ENCODE measurements around the gene CEACAM3.
A peak's percentile ranks its signal among the peaks of the same experiment; 100 is the strongest.

CEACAM3 gene

GRCh38 chr19:41792513-41793413 lies 3.6 kb upstream of the CEACAM3 start:
- DNase-seq (ENCODE audit: low read depth in 3 of 3), result peak in 1 of 3 experiments; percentile 46

GRCh38 chr19:41793414-41793727 lies 3.0 kb upstream of the CEACAM3 start:
- DNase-seq (ENCODE audit: low read depth in 3 of 3), result no peak

- DNase-seq (ENCODE audit: low read depth in 3 of 3), result peak in 2 of 3 experiments; percentile 45 to 51
Observed at GRCh38 chr19:41795031-41795461, 1.3 kb upstream of the CEACAM3 start.

- no peak for DNase-seq (ENCODE audit: low read depth in 3 of 3)
Observed at GRCh38 chr19:41796901-41797300, 514 bp downstream of the CEACAM3 start.

- DNase-seq (ENCODE audit: low read depth in 3 of 3), result no peak
Observed at GRCh38 chr19:41799444-41800000, 3.1 kb downstream of the CEACAM3 start.

- no peak for DNase-seq (ENCODE audit: low read depth in 3 of 3)
Observed at GRCh38 chr19:41801031-41801430, 4.6 kb downstream of the CEACAM3 start.

GRCh38 chr19:41801792-41802211 lies 5.4 kb downstream of the CEACAM3 start:
- no peak for DNase-seq (ENCODE audit: low read depth in 3 of 3)

GRCh38 chr19:41802770-41803169 lies 6.4 kb downstream of the CEACAM3 start:
- DNase-seq (ENCODE audit: low read depth in 3 of 3), result no peak

- no peak for DNase-seq (ENCODE audit: low read depth in 3 of 3)
Observed at GRCh38 chr19:41804336-41804735, 7.9 kb downstream of the CEACAM3 start.

- DNase-seq (ENCODE audit: low read depth in 3 of 3), result no peak
Observed at GRCh38 chr19:41807176-41807575, 10.8 kb downstream of the CEACAM3 start.

GRCh38 chr19:41808663-41809566 lies 12.5 kb downstream of the CEACAM3 start:
- no peak for DNase-seq (ENCODE audit: low read depth in 3 of 3)

- DNase-seq (ENCODE audit: low read depth in 3 of 3), result no peak
Observed at GRCh38 chr19:41810301-41810700, 13.9 kb downstream of the CEACAM3 start.

- no peak for DNase-seq (ENCODE audit: low read depth in 3 of 3)
Observed at GRCh38 chr19:41811036-41811435, 14.6 kb downstream of the CEACAM3 start.

GRCh38 chr19:41811981-41812380 lies 15.6 kb downstream of the CEACAM3 start:
- DNase-seq (ENCODE audit: low read depth in 3 of 3), result no peak

- no peak for DNase-seq (ENCODE audit: low read depth in 3 of 3)
Observed at GRCh38 chr19:41813911-41814310, 17.5 kb downstream of the CEACAM3 start.

GRCh38 chr19:41815301-41815700 lies 18.9 kb downstream of the CEACAM3 start:
- no peak for DNase-seq (ENCODE audit: low read depth in 3 of 3)

- no peak for DNase-seq (ENCODE audit: low read depth in 3 of 3)
Observed at GRCh38 chr19:41816761-41817160, 20.4 kb downstream of the CEACAM3 start.

GRCh38 chr19:41821003-41821735 lies 24.8 kb downstream of the CEACAM3 start:
- peak; percentile 5 to 16 (median 6) for DNase-seq (ENCODE audit: low read depth in 3 of 3)

GRCh38 chr19:41837981-41838708 lies 41.8 kb downstream of the CEACAM3 start:
- DNase-seq (ENCODE audit: low read depth in 3 of 3), result no peak

- no peak for DNase-seq (ENCODE audit: low read depth in 3 of 3)
Observed at GRCh38 chr19:41839211-41839610, 42.8 kb downstream of the CEACAM3 start.

GRCh38 chr19:41843371-41843770 lies 47.0 kb downstream of the CEACAM3 start:
- no peak for DNase-seq (ENCODE audit: low read depth in 3 of 3)

All from stimulated activated CD4-positive, alpha-beta T cell treated with anti-CD3 and anti-CD28 coated beads, TNF-alpha, amount 100 ng/mL, for 24 hours (primary cell).